Adrenal gland (tissue), 12 donors: ENCODE data around the gene CMIP. TPM values are rescaled to one million over a fixed set of nuclear protein-coding genes. Genes with fewer than 3 reads are reported as not detected.
A peak's percentile ranks its signal among the peaks of the same experiment; 100 is the strongest.

Experiments used
- DNase-seq, 7 donors: peaks; one replicate each; pipeline ENCODE4 v3.0.0-alpha.2; 2019 to 2020
- H3K27ac ChIP-seq, 5 donors: fragments of 200-600 bp; sonication (generic) in 4 of 5; 1 replicate in 3 of 5; 2 replicates in 2 of 5; pipeline versions ENCODE4 v1.5.1 to v1.8.0; 2016 to 2020; ENCODE audit warnings: mild to moderate bottlenecking in 1 of 5
- H3K27me3 ChIP-seq: fragments of 200-600 bp; 2 replicates; pipeline ENCODE4 v1.8.0; 2021
- H3K36me3 ChIP-seq, 2 donors: fragments of 200-600 bp; replicated peaks in 1 of 2; 1 replicate in 1 of 2; 2 replicates in 1 of 2; pipeline versions ENCODE4 v1.5.1 to v1.8.0; 2018 to 2022
- H3K4me1 ChIP-seq, 2 donors: fragments of 200-600 bp; replicated peaks in 1 of 2; 1 replicate in 1 of 2; 2 replicates in 1 of 2; pipeline versions ENCODE4 v1.5.1 to v1.8.0; 2018 to 2021
- H3K4me3 ChIP-seq, 4 donors: fragments of 200-600 bp; sonication (generic) in 3 of 4; one replicate each; pipeline ENCODE4 v1.5.1; 2016 to 2018
- H3K9me3 ChIP-seq, 3 donors: fragments of 200-600 bp; sonication (generic) in 1 of 3; replicated peaks in 1 of 3; 1 replicate in 2 of 3; 2 replicates in 1 of 3; pipeline versions ENCODE4 v1.5.1 to v1.8.0; 2016 to 2021
- CTCF ChIP-seq, 6 experiments: fragments of 450-650 bp in 4 of 6; fragments of 200-600 bp in 2 of 6; sonication (generic) in 1 of 6; IDR thresholded peaks; 1 replicate in 5 of 6; 2 replicates in 1 of 6; pipeline versions ENCODE4 v1.5.1 to v1.8.0; 2016 to 2021; ENCODE audit warnings: antibody characterized with exemption in 6 of 6, mild to moderate bottlenecking in 2 of 6, moderate library complexity in 1 of 6
- POLR2A ChIP-seq, 2 donors: fragments of 450-650 bp; IDR thresholded peaks; one replicate each; pipeline ENCODE4 v1.6.1; 2017; ENCODE audit warnings: antibody characterized with exemption in 2 of 2, mild to moderate bottlenecking in 2 of 2, moderate library complexity in 1 of 2
- WGBS, 4 donors: extraction: QIAGEN DNeasy Blood & Tissue Kit in 2 of 4; methylation state at CpG; one replicate each; pipeline versions ENCODE4 v1.1.5 to v1.1.7; 2013 to 2017; 5-methylcytosine and 5-hydroxymethylcytosine counted together
- intact Hi-C, 2 donors: fragments of 100-400 bp; cut with DNase I; formaldehyde crosslinking; loops; one replicate each; pipeline versions ENCODE4 v1.14.1 to v1.15.0; 2022 to 2023
- polyA plus RNA-seq, 3 donors: library from polyadenylated mRNA; stranded (reverse); fragments of 200-250 nt in 2 of 3; fragments of 350-450 nt in 1 of 3; fragmentation: Illumina TruSeq in 1 of 3; extraction: RNeasy Lipid Tissue Mini Kit (QIAGEN cat#74804) in 1 of 3; gene quantifications; one replicate each; pipeline ENCODE4 v1.2.3, GENCODE V29; 2013 to 2014
- total RNA-seq, 9 donors: library from RNA; depleted of rRNA in 4 of 9; stranded (reverse); fragments of >200 nt in 4 of 9; fragments of 120-200 nt in 1 of 9; fragmentation: NEBNext Ultra II Directional in 1 of 9; extraction: Animal tissue kit (Norgen Biotek cat#: 25700) in 1 of 9; gene quantifications; one replicate each; pipeline versions ENCODE4 v1.1.0 to v1.2.4, GENCODE V29; 2013 to 2023
- donor health status: healthy with polysubstance abuse.
- donor health status: Bipolar disorder and iron deficiency.
- donor health status: DM: yes; HTN: yes; CAD: no.
- donor health status: DM: no; HTN: no; CAD: no.
- donor health status: DM: no; HTN: no; CAD: no.
- donor health status: DM: yes; HTN: yes; CAD: no.

The CMIP gene
- total and polyA plus RNA-seq, 12 donors: 8.1 to 87.9 (median 42.5) TPM

GRCh38 chr16:81569361-81570034 is 124.9 kb downstream of the CMIP start:
- DNase-seq: no peak
- Histone ChIP-seq H3K9me3 (no peaks in the 10 kb centered on the region), H3K36me3 (no peaks in the 10 kb centered on the region), H3K4me1 (peaks cover 30 to 40% of the 10 kb centered on the region in 2 donors), H3K27ac (peak overlapping the region in 4 of 5 donors; percentile 84 to 91 (median 87)), H3K27me3 (no peaks in the 10 kb centered on the region), H3K4me3 (no peak overlapping the region)
- intact Hi-C loops: no loop called here
- WGBS, 4 donors: 74 to 85% (median 80%) methylated on average over 5 to 11 of the region's 11 CpGs
- TF ChIP-seq POLR2A (IDR thresholded peaks at IDR 0.05) (no peak), CTCF (IDR thresholded peaks at IDR 0.05) (no peak)

- H3K9me3 ChIP-seq: no peaks in the 10 kb centered on the region
- peak overlapping the region in 3 of 5 donors; percentile 3 to 91 (median 85) for H3K27ac ChIP-seq
- 75 to 91% (median 79%) methylated on average over 16 to 18 of the region's 18 CpGs for WGBS, 4 donors
- intact Hi-C loops: no loop called here
- no peaks in the 10 kb centered on the region for H3K27me3 ChIP-seq
- H3K4me1 ChIP-seq: peaks cover 30 to 40% of the 10 kb centered on the region in 2 donors
- DNase-seq: no peak
- no peak overlapping the region for H3K4me3 ChIP-seq
- H3K36me3 ChIP-seq: no peaks in the 10 kb centered on the region
- TF ChIP-seq POLR2A (IDR thresholded peaks at IDR 0.05) (no peak), CTCF (IDR thresholded peaks at IDR 0.05) (no peak)
Measured at GRCh38 chr16:81570151-81570846, 125.7 kb downstream of the CMIP start.

- Histone ChIP-seq H3K27ac (peak overlapping the region in 2 of 5 donors; percentile 85 to 91), H3K9me3 (no peaks in the 10 kb centered on the region), H3K36me3 (no peaks in the 10 kb centered on the region), H3K4me3 (no peak overlapping the region), H3K27me3 (no peaks in the 10 kb centered on the region), H3K4me1 (peaks cover 30 to 40% of the 10 kb centered on the region in 2 donors)
- no peak for DNase-seq
- no peak for TF ChIP-seq POLR2A (IDR thresholded peaks at IDR 0.05)
- TF ChIP-seq CTCF (IDR thresholded peaks at IDR 0.05): no peak
- WGBS, 4 donors: 90 to 98% (median 91%) methylated on average over 4 of the region's 4 CpGs
- intact Hi-C loops: no loop called here
Measured at GRCh38 chr16:81571175-81571574, 126.6 kb downstream of the CMIP start.

GRCh38 chr16:81571592-81572385 is 127.2 kb downstream of the CMIP start:
- no peak for TF ChIP-seq POLR2A (IDR thresholded peaks at IDR 0.05)
- no peak for TF ChIP-seq CTCF (IDR thresholded peaks at IDR 0.05)
- Histone ChIP-seq H3K36me3 (no peaks in the 10 kb centered on the region), H3K9me3 (no peaks in the 10 kb centered on the region), H3K27ac (peak overlapping the region in 4 of 5 donors; percentile 2 to 72 (median 56)), H3K4me1 (peaks cover 30 to 40% of the 10 kb centered on the region in 2 donors), H3K27me3 (no peaks in the 10 kb centered on the region), H3K4me3 (no peak overlapping the region)
- DNase-seq: peak in 4 of 7 donors; percentile 27 to 55 (median 51)
- intact Hi-C loops: no loop called here
- 54 to 60% (median 59%) methylated on average over 24 of the region's 24 CpGs for WGBS, 4 donors
